Adipocyte (in vitro differentiated cells): ENCODE data around the gene ERG.
A peak's percentile ranks its signal among the peaks of the same experiment; 100 is the strongest.

Experiments
- DNase-seq: peaks from one replicate; pipeline ENCODE4 v3.0.0-alpha.2; 2015; ENCODE audit warnings: low read depth
- H3K27me3 ChIP-seq: replicated peaks from 2 replicates; pipeline ENCODE4 v1.7.0; 2013; ENCODE audit warnings: mild to moderate bottlenecking, low read length, moderate library complexity; ENCODE audit not compliant: control insufficient read depth, insufficient read depth
- H3K36me3 ChIP-seq: 2 replicates; pipeline ENCODE4 v1.7.0; 2013; ENCODE audit warnings: low read length, mild to moderate bottlenecking, moderate library complexity; ENCODE audit not compliant: control insufficient read depth, insufficient read depth, severe bottlenecking
- H3K4me1 ChIP-seq: 2 replicates; pipeline ENCODE4 v1.7.0; 2013; ENCODE audit warnings: mild to moderate bottlenecking, low read length, moderate library complexity; ENCODE audit not compliant: control insufficient read depth, insufficient read depth
- H3K4me3 ChIP-seq: 2 replicates; pipeline ENCODE4 v1.7.0; 2013; ENCODE audit warnings: mild to moderate bottlenecking, low read length, moderate library complexity
- H3K9ac ChIP-seq: 2 replicates; pipeline ENCODE4 v1.7.0; 2013; ENCODE audit warnings: mild to moderate bottlenecking, low read length, moderate library complexity
- H3K9me3 ChIP-seq: 2 replicates; pipeline ENCODE4 v1.7.0; 2013; ENCODE audit warnings: mild to moderate bottlenecking, low read length, moderate library complexity; ENCODE audit not compliant: control insufficient read depth

The ERG gene

GRCh38 chr21:38341546-38342012 is 156.7 kb downstream of the ERG start:
- H3K27me3 ChIP-seq: no peaks in the 10 kb centered on the region
- H3K9ac ChIP-seq: no peak overlapping the region
- no peak overlapping the region for H3K4me3 ChIP-seq
- H3K36me3 ChIP-seq: no peaks in the 10 kb centered on the region
- no peak for DNase-seq
- H3K9me3 ChIP-seq: no peaks in the 10 kb centered on the region
- peaks cover 27% of the 10 kb centered on the region for H3K4me1 ChIP-seq

GRCh38 chr21:38340131-38340530 is 158.1 kb downstream of the ERG start:
- H3K27me3 ChIP-seq: no peaks in the 10 kb centered on the region
- H3K36me3 ChIP-seq: no peaks in the 10 kb centered on the region
- H3K9ac ChIP-seq: no peak overlapping the region
- peaks cover 27% of the 10 kb centered on the region for H3K4me1 ChIP-seq
- H3K4me3 ChIP-seq: no peak overlapping the region
- H3K9me3 ChIP-seq: no peaks in the 10 kb centered on the region
- DNase-seq: no peak

- no peak for DNase-seq
- H3K4me1 ChIP-seq: peaks cover 15% of the 10 kb centered on the region
- H3K9ac ChIP-seq: no peak overlapping the region
These were observed 160.5 kb downstream of the ERG start for GRCh38 chr21:38337793-38338192.

GRCh38 chr21:38334866-38335265 is 163.4 kb downstream of the ERG start:
- no peak for DNase-seq
- H3K9me3 ChIP-seq: no peaks in the 10 kb centered on the region
- H3K36me3 ChIP-seq: no peaks in the 10 kb centered on the region
- H3K27me3 ChIP-seq: no peaks in the 10 kb centered on the region
- H3K9ac ChIP-seq: no peak overlapping the region
- peaks cover 15% of the 10 kb centered on the region for H3K4me1 ChIP-seq
- H3K4me3 ChIP-seq: no peak overlapping the region

More at GRCh38 chr21:38337793-38338192, 160.5 kb downstream of the ERG start:
- H3K4me3 ChIP-seq: no peak overlapping the region
- H3K9me3 ChIP-seq: no peaks in the 10 kb centered on the region
- H3K27me3 ChIP-seq: no peaks in the 10 kb centered on the region
- no peaks in the 10 kb centered on the region for H3K36me3 ChIP-seq

- peaks cover 15% of the 10 kb centered on the region for H3K4me1 ChIP-seq
- no peaks in the 10 kb centered on the region for H3K9me3 ChIP-seq
- no peak overlapping the region for H3K9ac ChIP-seq
- H3K36me3 ChIP-seq: no peaks in the 10 kb centered on the region
- H3K27me3 ChIP-seq: no peaks in the 10 kb centered on the region
- peak; percentile 23 for DNase-seq
- H3K4me3 ChIP-seq: no peak overlapping the region
These were observed 164.7 kb downstream of the ERG start for GRCh38 chr21:38333301-38334272.

GRCh38 chr21:38330666-38331065 is 167.6 kb downstream of the ERG start:
- H3K9ac ChIP-seq: no peak overlapping the region
- no peaks in the 10 kb centered on the region for H3K36me3 ChIP-seq
- no peaks in the 10 kb centered on the region for H3K27me3 ChIP-seq

More at GRCh38 chr21:38330666-38331065, 167.6 kb downstream of the ERG start:
- peaks cover 27% of the 10 kb centered on the region for H3K4me1 ChIP-seq
- no peaks in the 10 kb centered on the region for H3K9me3 ChIP-seq
- no peak for DNase-seq
- no peak overlapping the region for H3K4me3 ChIP-seq
